ENCODE measurements around the gene ACY1. TPM values are rescaled to one million over a fixed set of nuclear protein-coding genes. Genes with fewer than 3 reads are reported as not detected.

ACY1 gene
- total RNA-seq, 4 donors from 2014 or later = 24.5 to 60.3 (median 31.4) TPM

DNA sequence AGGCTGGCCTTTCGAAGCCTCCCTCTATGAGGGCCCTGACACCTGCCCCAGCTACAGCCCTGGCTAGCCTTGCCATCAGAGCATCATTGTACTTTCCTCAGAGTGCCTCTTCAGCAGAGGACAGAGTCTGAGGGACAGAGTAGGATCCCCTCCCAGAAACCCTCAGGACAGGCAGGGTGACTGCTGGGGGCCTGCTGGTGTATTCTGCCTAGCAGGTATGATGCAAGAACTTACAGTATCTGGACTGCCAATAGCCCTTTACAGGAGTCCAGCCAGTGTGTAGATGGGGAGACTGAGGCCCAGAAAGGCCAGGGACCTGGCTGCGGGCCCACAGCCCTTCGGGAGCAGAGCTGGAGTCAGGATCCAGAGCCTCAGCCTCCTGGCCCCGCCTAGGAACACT lies 54.0 kb downstream of the ACY1 start:
- TF ChIP-seq, protein P1, sequence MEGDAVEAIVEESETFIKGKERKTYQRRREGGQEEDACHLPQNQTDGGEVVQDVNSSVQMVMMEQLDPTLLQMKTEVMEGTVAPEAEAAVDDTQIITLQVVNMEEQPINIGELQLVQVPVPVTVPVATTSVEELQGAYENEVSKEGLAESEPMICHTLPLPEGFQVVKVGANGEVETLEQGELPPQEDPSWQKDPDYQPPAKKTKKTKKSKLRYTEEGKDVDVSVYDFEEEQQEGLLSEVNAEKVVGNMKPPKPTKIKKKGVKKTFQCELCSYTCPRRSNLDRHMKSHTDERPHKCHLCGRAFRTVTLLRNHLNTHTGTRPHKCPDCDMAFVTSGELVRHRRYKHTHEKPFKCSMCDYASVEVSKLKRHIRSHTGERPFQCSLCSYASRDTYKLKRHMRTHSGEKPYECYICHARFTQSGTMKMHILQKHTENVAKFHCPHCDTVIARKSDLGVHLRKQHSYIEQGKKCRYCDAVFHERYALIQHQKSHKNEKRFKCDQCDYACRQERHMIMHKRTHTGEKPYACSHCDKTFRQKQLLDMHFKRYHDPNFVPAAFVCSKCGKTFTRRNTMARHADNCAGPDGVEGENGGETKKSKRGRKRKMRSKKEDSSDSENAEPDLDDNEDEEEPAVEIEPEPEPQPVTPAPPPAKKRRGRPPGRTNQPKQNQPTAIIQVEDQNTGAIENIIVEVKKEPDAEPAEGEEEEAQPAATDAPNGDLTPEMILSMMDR (IDR thresholded peaks at IDR 0.05; ENCODE audit: low read depth) = no peak

DNA sequence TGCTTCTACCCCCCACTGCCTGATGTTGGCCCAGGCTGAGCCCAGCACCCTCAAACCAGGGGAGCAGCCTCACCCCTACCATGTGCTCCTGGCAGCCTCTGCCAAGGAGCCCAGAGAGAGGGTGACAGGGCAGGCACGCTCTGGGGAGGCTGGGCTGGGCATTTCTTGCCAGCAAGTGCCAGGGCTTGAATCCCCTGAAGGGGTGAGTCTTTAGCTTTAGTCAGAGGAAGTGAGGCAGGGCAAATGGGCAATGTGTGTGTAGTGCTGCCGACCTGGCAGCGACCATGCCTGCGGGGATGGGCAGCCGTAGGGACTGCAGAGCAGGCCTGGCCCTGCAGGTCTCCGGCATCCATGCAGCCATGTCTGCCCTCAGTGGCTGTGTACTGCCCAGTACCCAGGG lies 54.9 kb downstream of the ACY1 start:
- TF ChIP-seq, protein P1 (IDR thresholded peaks at IDR 0.05; ENCODE audit: low read depth) = no peak

Small RNA genes within 50 kb of the gene (small RNA-seq; reads per million reads assigned to genes)
- gene AC115284.1 = not detected

Other genes starting within 250 kb of the ACY1 start
- gene IQCF6, start 204.3 kb upstream of the ACY1 start, total RNA-seq = not detected
- not detected for gene IQCF2, start 121.9 kb upstream of the ACY1 start, total RNA-seq
- gene IQCF5, start 107.9 kb upstream of the ACY1 start, total RNA-seq = not detected
- gene IQCF1, start 80.2 kb upstream of the ACY1 start, total RNA-seq = not detected
- 10 to 100 TPM in 2 of 4 donors, 1 to 10 TPM in 2; 8.1 to 18.1 (median 11.5) TPM for gene RRP9, start 41.6 kb upstream of the ACY1 start, total RNA-seq
- gene PARP3, start 41.2 kb upstream of the ACY1 start, total RNA-seq = 10 to 100 TPM; 13.4 to 39.0 (median 29.5) TPM
- gene GPR62, start 28.2 kb upstream of the ACY1 start, total RNA-seq = under 1 TPM in 1 of 4 donors, not detected in 3; 0.94 TPM
- gene PCBP4, start 16.1 kb upstream of the ACY1 start, total RNA-seq = 10 to 100 TPM; 10.8 to 39.9 (median 19.0) TPM
- gene ABHD14B, start 9.5 kb upstream of the ACY1 start, total RNA-seq = 100 to 1,000 TPM in 1 of 4 donors, 10 to 100 TPM in 3; 46.0 to 122 (median 76.9) TPM
- 10 to 100 TPM; 15.3 to 37.7 (median 26.0) TPM for gene ABHD14A, start 8.5 kb upstream of the ACY1 start, total RNA-seq
- gene RPL29, start 12.4 kb downstream of the ACY1 start, total RNA-seq = 1,000 to 10,000 TPM; 1,093 to 1,919 (median 1,775) TPM
- 10 to 100 TPM in 2 of 4 donors, 1 to 10 TPM in 2; 5.9 to 15.6 (median 9.7) TPM for gene DUSP7, start 73.0 kb downstream of the ACY1 start, total RNA-seq
- gene POC1A, start 170.9 kb downstream of the ACY1 start, total RNA-seq = 1 to 10 TPM in 2 of 4 donors, under 1 TPM in 2; 0.38 to 2.4 (median 1.2) TPM
- 10 to 100 TPM; 25.8 to 44.3 (median 39.0) TPM for gene ALAS1, start 214.6 kb downstream of the ACY1 start, total RNA-seq
- not detected for gene TLR9, start 242.1 kb downstream of the ACY1 start, total RNA-seq

Data from subcutaneous adipose tissue (tissue), 4 donors.